HepG2 (cell line): ENCODE measurements around the gene NAA15. TPM values are rescaled to one million over a fixed set of nuclear protein-coding genes. Genes with fewer than 3 reads are reported as not detected.

Experiments
- ADNP ChIP-seq: sonication (generic); formaldehyde crosslinking; IDR thresholded peaks from 2 replicates; pipeline ENCODE4 v1.4.0; 2020; ENCODE audit warnings: missing genetic modification reagents
- GABPB1 ChIP-seq: IDR thresholded peaks from 2 replicates; pipeline ENCODE4 v1.6.1; 2016; ENCODE audit warnings: mild to moderate bottlenecking, missing genetic modification reagents, moderate library complexity, missing compliant biosample characterization
- MTF1 ChIP-seq: sonication (generic); formaldehyde crosslinking; IDR thresholded peaks from 2 replicates; pipeline ENCODE4 v1.5.0; 2020; ENCODE audit warnings: missing genetic modification reagents
- NONO ChIP-seq, 2 experiments: fragments of 450-650 bp in 1 of 2; sonication (generic) in 1 of 2; formaldehyde crosslinking in 1 of 2; IDR thresholded peaks in 1 of 2; conservative IDR thresholded peaks in 1 of 2; 2 replicates each; pipeline versions ENCODE4 v1.6.1 to v1.8.0; 2017 to 2022; ENCODE audit warnings: mild to moderate bottlenecking in 1 of 2, missing genetic modification reagents in 1 of 2, moderate library complexity in 1 of 2
- RBAK ChIP-seq: sonication (generic); formaldehyde crosslinking; IDR thresholded peaks from 2 replicates; pipeline ENCODE4 v1.5.1; 2020; ENCODE audit warnings: mild to moderate bottlenecking, missing genetic modification reagents
- U2AF2 ChIP-seq: fragments of 200-400 bp; formaldehyde crosslinking; IDR thresholded peaks from 2 replicates; pipeline ENCODE4 v1.6.1; 2017; ENCODE audit warnings: low read depth, mild to moderate bottlenecking, low read length
- ZBED4 ChIP-seq: sonication (generic); formaldehyde crosslinking; IDR thresholded peaks from 2 replicates; pipeline ENCODE4 v1.4.0; 2020; ENCODE audit warnings: missing genetic modification reagents, borderline replicate concordance
- ZBTB7A ChIP-seq: sonication (generic); formaldehyde crosslinking; IDR thresholded peaks from 2 replicates; pipeline ENCODE4 v1.8.0; 2022; ENCODE audit warnings: mild to moderate bottlenecking, missing genetic modification reagents
- ZMYM4 ChIP-seq: sonication (generic); formaldehyde crosslinking; IDR thresholded peaks from 2 replicates; pipeline ENCODE4 v1.8.1; 2023; ENCODE audit warnings: mild to moderate bottlenecking, missing genetic modification reagents
- ZNF138 ChIP-seq: sonication (generic); formaldehyde crosslinking; IDR thresholded peaks from 2 replicates; pipeline ENCODE4 v1.5.0; 2020; ENCODE audit warnings: mild to moderate bottlenecking, low read depth, missing genetic modification reagents
- ZNF350 ChIP-seq: sonication (generic); formaldehyde crosslinking; IDR thresholded peaks from 2 replicates; pipeline ENCODE4 v1.4.0; 2020; ENCODE audit warnings: mild to moderate bottlenecking, low read depth, missing genetic modification reagents, borderline replicate concordance
- ZNF382 ChIP-seq: sonication (generic); formaldehyde crosslinking; IDR thresholded peaks from 2 replicates; pipeline ENCODE4 v1.5.0; 2020; ENCODE audit warnings: missing genetic modification reagents, mild to moderate bottlenecking, borderline replicate concordance
- ZNF674 ChIP-seq: sonication (generic); formaldehyde crosslinking; IDR thresholded peaks from 2 replicates; pipeline ENCODE4 v1.5.0; 2020; ENCODE audit warnings: low read depth, mild to moderate bottlenecking, missing genetic modification reagents
- ZNF850 ChIP-seq: sonication (generic); formaldehyde crosslinking; conservative IDR thresholded peaks from 2 replicates; pipeline ENCODE4 v1.9.0; 2021; ENCODE audit warnings: mild to moderate bottlenecking, missing genetic modification reagents
- polyA plus RNA-seq, 8 experiments: library from polyadenylated mRNA; depleted of rRNA in 3 of 8; stranded (reverse) in 7 of 8; unstranded in 1 of 8; fragments of >200 nt; fragmentation: Illumina TruSeq in 4 of 8; extraction: Trizol in 4 of 8; gene quantifications; 2 replicates each; pipeline versions ENCODE4 v1.2.1 to v1.2.3, GENCODE V29; 2011 to 2016; ENCODE audit warnings: low read depth in 4 of 8, missing spikeins in 1 of 8, mixed read lengths in 1 of 8; ENCODE audit not compliant: insufficient read depth in 1 of 8
- total RNA-seq, 5 experiments: library from RNA; depleted of rRNA; stranded (reverse); fragments of >200 nt; fragmentation: Illumina TruSeq; extraction: Trizol; gene quantifications; 2 replicates each; pipeline ENCODE4 v1.2.3, GENCODE V29; 2016; ENCODE audit warnings: low read depth in 1 of 5
- TF ChIP-seq, protein P1 (sequence below): sonication (generic); formaldehyde crosslinking; IDR thresholded peaks from 2 replicates; pipeline ENCODE4 v1.4.0; 2020; ENCODE audit warnings: low read depth, mild to moderate bottlenecking, missing genetic modification reagents
- TF ChIP-seq, protein P2 (sequence below): IDR thresholded peaks from 2 replicates; pipeline ENCODE4 v1.6.1; 2016; ENCODE audit warnings: low read depth, control low read depth
- TF ChIP-seq, protein P3 (sequence below): sonication (generic); formaldehyde crosslinking; IDR thresholded peaks from 2 replicates; pipeline ENCODE4 v1.4.0; 2020; ENCODE audit warnings: missing genetic modification reagents

The NAA15 gene
- total and polyA plus RNA-seq, 2 of the 13 experiments (the other 11 are each of a cell fraction or from before 2014, with no cell fraction given): 6.2 to 50.2 TPM

GRCh38 chr4:139453371-139454110 lies 152.2 kb downstream of the NAA15 start (continued):
- TF ChIP-seq, protein P1, sequence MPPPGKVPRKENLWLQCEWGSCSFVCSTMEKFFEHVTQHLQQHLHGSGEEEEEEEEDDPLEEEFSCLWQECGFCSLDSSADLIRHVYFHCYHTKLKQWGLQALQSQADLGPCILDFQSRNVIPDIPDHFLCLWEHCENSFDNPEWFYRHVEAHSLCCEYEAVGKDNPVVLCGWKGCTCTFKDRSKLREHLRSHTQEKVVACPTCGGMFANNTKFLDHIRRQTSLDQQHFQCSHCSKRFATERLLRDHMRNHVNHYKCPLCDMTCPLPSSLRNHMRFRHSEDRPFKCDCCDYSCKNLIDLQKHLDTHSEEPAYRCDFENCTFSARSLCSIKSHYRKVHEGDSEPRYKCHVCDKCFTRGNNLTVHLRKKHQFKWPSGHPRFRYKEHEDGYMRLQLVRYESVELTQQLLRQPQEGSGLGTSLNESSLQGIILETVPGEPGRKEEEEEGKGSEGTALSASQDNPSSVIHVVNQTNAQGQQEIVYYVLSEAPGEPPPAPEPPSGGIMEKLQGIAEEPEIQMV (CRISPR knock-in tag): peak; percentile 69; the same call in 1 of the 2 replicates
- TF ChIP-seq MTF1: no peak
- TF ChIP-seq NONO (IDR thresholded peaks at IDR 0.05): no peak
- peak; percentile 73; the same call in 1 of the 2 replicates for TF ChIP-seq NONO (CRISPR knock-in tag; conservative IDR thresholded peaks at IDR 0.05)
- no peak for TF ChIP-seq ZNF674 (CRISPR knock-in tag)
- TF ChIP-seq RBAK (CRISPR knock-in tag): no peak
- TF ChIP-seq ZNF138 (CRISPR knock-in tag): no peak
- TF ChIP-seq ZMYM4 (CRISPR knock-in tag): peak; percentile 83
- TF ChIP-seq ZNF350 (CRISPR knock-in tag): peak; percentile 85; the same call in 1 of the 2 replicates
- TF ChIP-seq, protein P2, sequence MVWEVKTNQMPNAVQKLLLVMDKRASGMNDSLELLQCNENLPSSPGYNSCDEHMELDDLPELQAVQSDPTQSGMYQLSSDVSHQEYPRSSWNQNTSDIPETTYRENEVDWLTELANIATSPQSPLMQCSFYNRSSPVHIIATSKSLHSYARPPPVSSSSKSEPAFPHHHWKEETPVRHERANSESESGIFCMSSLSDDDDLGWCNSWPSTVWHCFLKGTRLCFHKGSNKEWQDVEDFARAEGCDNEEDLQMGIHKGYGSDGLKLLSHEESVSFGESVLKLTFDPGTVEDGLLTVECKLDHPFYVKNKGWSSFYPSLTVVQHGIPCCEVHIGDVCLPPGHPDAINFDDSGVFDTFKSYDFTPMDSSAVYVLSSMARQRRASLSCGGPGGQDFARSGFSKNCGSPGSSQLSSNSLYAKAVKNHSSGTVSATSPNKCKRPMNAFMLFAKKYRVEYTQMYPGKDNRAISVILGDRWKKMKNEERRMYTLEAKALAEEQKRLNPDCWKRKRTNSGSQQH (CRISPR knock-in tag): 0 out of 2 replicates have a peak, but pooled peaks have one; percentile 25
- no peak for TF ChIP-seq ZBED4 (CRISPR knock-in tag)
- TF ChIP-seq, protein P3, sequence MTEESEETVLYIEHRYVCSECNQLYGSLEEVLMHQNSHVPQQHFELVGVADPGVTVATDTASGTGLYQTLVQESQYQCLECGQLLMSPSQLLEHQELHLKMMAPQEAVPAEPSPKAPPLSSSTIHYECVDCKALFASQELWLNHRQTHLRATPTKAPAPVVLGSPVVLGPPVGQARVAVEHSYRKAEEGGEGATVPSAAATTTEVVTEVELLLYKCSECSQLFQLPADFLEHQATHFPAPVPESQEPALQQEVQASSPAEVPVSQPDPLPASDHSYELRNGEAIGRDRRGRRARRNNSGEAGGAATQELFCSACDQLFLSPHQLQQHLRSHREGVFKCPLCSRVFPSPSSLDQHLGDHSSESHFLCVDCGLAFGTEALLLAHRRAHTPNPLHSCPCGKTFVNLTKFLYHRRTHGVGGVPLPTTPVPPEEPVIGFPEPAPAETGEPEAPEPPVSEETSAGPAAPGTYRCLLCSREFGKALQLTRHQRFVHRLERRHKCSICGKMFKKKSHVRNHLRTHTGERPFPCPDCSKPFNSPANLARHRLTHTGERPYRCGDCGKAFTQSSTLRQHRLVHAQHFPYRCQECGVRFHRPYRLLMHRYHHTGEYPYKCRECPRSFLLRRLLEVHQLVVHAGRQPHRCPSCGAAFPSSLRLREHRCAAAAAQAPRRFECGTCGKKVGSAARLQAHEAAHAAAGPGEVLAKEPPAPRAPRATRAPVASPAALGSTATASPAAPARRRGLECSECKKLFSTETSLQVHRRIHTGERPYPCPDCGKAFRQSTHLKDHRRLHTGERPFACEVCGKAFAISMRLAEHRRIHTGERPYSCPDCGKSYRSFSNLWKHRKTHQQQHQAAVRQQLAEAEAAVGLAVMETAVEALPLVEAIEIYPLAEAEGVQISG (CRISPR knock-in tag): peak; percentile 65
- peak; percentile 88 for TF ChIP-seq GABPB1
- TF ChIP-seq ZNF382 (CRISPR knock-in tag): no peak
- no peak for TF ChIP-seq ADNP (CRISPR knock-in tag)
- TF ChIP-seq ZBTB7A (CRISPR knock-in tag): 0 out of 2 replicates have a peak, but pooled peaks have one; percentile 24
- TF ChIP-seq ZNF850 (CRISPR knock-in tag): no peak
- TF ChIP-seq U2AF2: no peak
